GM12878 (cell line): Measurements from ENCODE around the gene SIRT3. TPM values are rescaled to one million over a fixed set of nuclear protein-coding genes. Genes with fewer than 3 reads are reported as not detected.

ENCODE experiments used
- ATF7 ChIP-seq: fragments of 450-650 bp; IDR thresholded peaks from 2 replicates; pipeline ENCODE4 v1.6.1; 2016; ENCODE audit warnings: low read depth, mild to moderate bottlenecking
- BCL11A ChIP-seq: IDR thresholded peaks from 2 replicates; pipeline ENCODE4 v1.6.1; 2011; ENCODE audit warnings: low read depth, low read length
- CBX3 ChIP-seq: fragments of 200-600 bp; sonication (generic); IDR thresholded peaks from 2 replicates; pipeline ENCODE4 v1.6.1; 2016; ENCODE audit warnings: low read depth, borderline replicate concordance
- EGR1 ChIP-seq, 2 experiments: IDR thresholded peaks; 1 replicate in 1 of 2; 2 replicates in 1 of 2; pipeline ENCODE4 v1.6.1; 2011 to 2012; ENCODE audit warnings: low read depth in 2 of 2, low read length in 2 of 2, borderline replicate concordance in 1 of 2, mild to moderate bottlenecking in 1 of 2, moderate library complexity in 1 of 2
- FOXK2 ChIP-seq: fragments of 450-650 bp; IDR thresholded peaks from 2 replicates; pipeline ENCODE4 v1.6.1; 2017; ENCODE audit warnings: mild to moderate bottlenecking, moderate library complexity
- HCFC1 ChIP-seq: fragments of 150-350 bp; IDR thresholded peaks from 2 replicates; pipeline ENCODE4 v1.6.1; 2014; ENCODE audit warnings: low read length
- IKZF2 ChIP-seq, 2 experiments: fragments of 450-650 bp; IDR thresholded peaks; 2 replicates each; pipeline ENCODE4 v1.6.1; 2017; ENCODE audit warnings: mild to moderate bottlenecking in 2 of 2, moderate library complexity in 2 of 2
- NBN ChIP-seq: fragments of 450-650 bp; IDR thresholded peaks from 2 replicates; pipeline ENCODE4 v1.6.1; 2016
- NR2C1 ChIP-seq: fragments of 450-650 bp; IDR thresholded peaks from 2 replicates; pipeline ENCODE4 v1.6.1; 2017; ENCODE audit warnings: antibody characterized with exemption, mild to moderate bottlenecking, moderate library complexity
- RCOR1 ChIP-seq: conservative IDR thresholded peaks from 2 replicates; pipeline ENCODE4 v1.6.1; 2012; ENCODE audit warnings: low read depth, low read length, improper control_type of control experiment
- RELA ChIP-seq: fragments of 450-650 bp; IDR thresholded peaks from 2 replicates; pipeline ENCODE4 v1.8.0; 2014; ENCODE audit warnings: borderline replicate concordance; ENCODE audit not compliant: partially characterized antibody
- RFX5 ChIP-seq: IDR thresholded peaks from 2 replicates; pipeline ENCODE4 v1.6.1; 2011; ENCODE audit warnings: low read depth, low read length, improper control_type of control experiment
- SMARCA5 ChIP-seq: fragments of 450-650 bp; IDR thresholded peaks from 2 replicates; pipeline ENCODE4 v1.6.1; 2017; ENCODE audit warnings: mild to moderate bottlenecking
- SMC3 ChIP-seq: IDR thresholded peaks from 2 replicates; pipeline ENCODE4 v1.6.1; 2011; ENCODE audit warnings: low read length, improper control_type of control experiment, borderline replicate concordance
- SP1 ChIP-seq: IDR thresholded peaks from one replicate; pipeline ENCODE4 v1.6.1; 2011; ENCODE audit warnings: low read depth, low read length
- STAT3 ChIP-seq: IDR thresholded peaks from 2 replicates; pipeline ENCODE4 v1.6.1; 2011; ENCODE audit warnings: low read depth, low read length, improper control_type of control experiment
- TCF7 ChIP-seq: IDR thresholded peaks from 2 replicates; pipeline ENCODE4 v1.6.1; 2014; ENCODE audit warnings: antibody characterized with exemption, borderline replicate concordance
- WRNIP1 ChIP-seq: IDR thresholded peaks from 2 replicates; pipeline ENCODE4 v1.6.1; 2011; ENCODE audit warnings: low read depth, low read length, improper control_type of control experiment, borderline replicate concordance
- ZBED1 ChIP-seq: IDR thresholded peaks from 2 replicates; pipeline ENCODE4 v1.6.1; 2016; ENCODE audit warnings: borderline replicate concordance
- ZNF24 ChIP-seq: fragments of 450-650 bp; IDR thresholded peaks from 2 replicates; pipeline ENCODE4 v1.6.1; 2017; ENCODE audit warnings: antibody characterized with exemption, mild to moderate bottlenecking
- polyA plus RNA-seq, 11 experiments: library from polyadenylated mRNA; depleted of rRNA in 4 of 11; unstranded in 6 of 11; stranded (reverse) in 5 of 11; fragments of >200 nt; fragmentation: Nextera tagmentation in 4 of 11; fragmentation: Illumina TruSeq in 1 of 11; extraction: Ambion mirVana in 4 of 11; extraction: Trizol in 1 of 11; gene quantifications; 1 replicate in 1 of 11; 2 replicates in 10 of 11; pipeline versions ENCODE4 v1.2.1 to v1.2.3, GENCODE V29; 2011 to 2016; ENCODE audit warnings: inconsistent platforms in 2 of 11, missing spikeins in 2 of 11, low read depth in 1 of 11
- total RNA-seq, 4 experiments: library from RNA; depleted of rRNA in 3 of 4; stranded (reverse); fragments of >200 nt in 3 of 4; fragmentation: Illumina TruSeq in 1 of 4; extraction: Trizol in 1 of 4; gene quantifications; 2 replicates each; pipeline versions ENCODE4 v1.2.1 to v1.2.3, GENCODE V29; 2013 to 2021
- TF ChIP-seq, protein P1 (sequence below): fragments of 450-650 bp; IDR thresholded peaks from 2 replicates; pipeline ENCODE4 v1.6.1; 2018; ENCODE audit warnings: borderline replicate concordance, mild to moderate bottlenecking; ENCODE audit not compliant: partially characterized antibody
- TF ChIP-seq, protein P2 (sequence below): IDR thresholded peaks from 2 replicates; pipeline ENCODE4 v1.6.1; 2012; ENCODE audit warnings: low read length, inconsistent platforms
- TF ChIP-seq, protein P3 (sequence below): IDR thresholded peaks from 2 replicates; pipeline ENCODE4 v1.6.1; 2012; ENCODE audit warnings: improper control_type of control experiment, low read depth, low read length; ENCODE audit not compliant: insufficient replicate concordance

Gene SIRT3
- total and polyA plus RNA-seq, 10 of the 15 experiments (the other 5 are each of a cell fraction or from before 2014, with no cell fraction given), result 0.90 to 23.2 (median 12.6) TPM

DNA sequence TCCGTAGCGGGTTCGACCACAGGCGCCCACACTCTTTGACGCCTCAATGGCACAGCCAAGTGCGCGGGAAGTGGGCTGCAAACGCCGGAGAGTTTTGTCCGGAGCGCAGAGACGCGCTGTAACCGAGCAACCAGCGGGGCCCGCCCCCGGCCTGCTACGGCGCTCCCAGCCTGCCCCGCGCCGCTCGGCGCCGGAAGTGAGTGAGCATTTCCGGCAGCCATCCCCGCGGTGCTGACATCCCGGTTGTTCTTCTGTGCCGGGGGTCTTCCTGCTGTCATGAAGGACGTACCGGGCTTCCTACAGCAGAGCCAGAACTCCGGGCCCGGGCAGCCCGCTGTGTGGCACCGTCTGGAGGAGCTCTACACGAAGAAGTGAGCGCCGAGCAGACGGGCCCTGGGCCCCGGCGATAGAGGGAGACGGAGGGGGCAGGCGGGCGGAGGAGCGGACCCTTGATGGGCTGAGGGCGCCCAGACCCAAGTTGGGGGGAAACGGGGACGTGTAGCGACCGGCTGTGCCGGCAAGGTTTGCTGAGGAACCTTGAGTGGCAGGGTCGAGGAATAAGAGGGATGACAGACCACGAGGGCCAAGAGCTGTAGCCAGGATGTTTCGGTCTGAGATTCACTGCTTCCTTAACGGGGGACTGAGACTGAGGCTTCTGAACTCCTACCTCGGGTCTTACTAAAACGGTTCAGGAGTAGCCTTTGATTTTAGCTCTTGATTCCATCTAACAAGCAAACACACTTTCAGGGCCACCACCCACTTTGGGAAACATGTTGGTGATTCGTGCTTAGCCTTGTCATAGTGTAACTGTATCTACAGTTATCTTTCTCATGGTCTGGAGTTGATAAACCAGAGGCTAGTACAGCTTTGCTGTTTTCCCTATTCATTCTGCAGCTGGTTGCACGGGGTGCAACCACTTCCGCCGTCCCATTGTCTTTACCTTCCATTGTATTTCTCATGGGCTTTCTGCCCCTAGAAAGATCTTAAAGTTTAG, 929 bp upstream of the SIRT3 start, which contains the start of gene PSMD13 (continued):
- TF ChIP-seq, protein P1, sequence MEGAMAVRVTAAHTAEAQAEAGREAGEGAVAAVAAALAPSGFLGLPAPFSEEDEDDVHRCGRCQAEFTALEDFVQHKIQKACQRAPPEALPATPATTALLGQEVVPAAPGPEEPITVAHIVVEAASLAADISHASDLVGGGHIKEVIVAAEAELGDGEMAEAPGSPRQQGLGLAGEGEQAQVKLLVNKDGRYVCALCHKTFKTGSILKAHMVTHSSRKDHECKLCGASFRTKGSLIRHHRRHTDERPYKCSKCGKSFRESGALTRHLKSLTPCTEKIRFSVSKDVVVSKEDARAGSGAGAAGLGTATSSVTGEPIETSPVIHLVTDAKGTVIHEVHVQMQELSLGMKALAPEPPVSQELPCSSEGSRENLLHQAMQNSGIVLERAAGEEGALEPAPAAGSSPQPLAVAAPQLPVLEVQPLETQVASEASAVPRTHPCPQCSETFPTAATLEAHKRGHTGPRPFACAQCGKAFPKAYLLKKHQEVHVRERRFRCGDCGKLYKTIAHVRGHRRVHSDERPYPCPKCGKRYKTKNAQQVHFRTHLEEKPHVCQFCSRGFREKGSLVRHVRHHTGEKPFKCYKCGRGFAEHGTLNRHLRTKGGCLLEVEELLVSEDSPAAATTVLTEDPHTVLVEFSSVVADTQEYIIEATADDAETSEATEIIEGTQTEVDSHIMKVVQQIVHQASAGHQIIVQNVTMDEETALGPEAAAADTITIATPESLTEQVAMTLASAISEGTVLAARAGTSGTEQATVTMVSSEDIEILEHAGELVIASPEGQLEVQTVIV, result peak; percentile 91
- TF ChIP-seq ZBED1 (peak; percentile 38; the same call in 1 of the 2 replicates), ZNF24 (no peak), SMARCA5 (no peak), NBN (peak; percentile 3; the same call in 1 of the 2 replicates), TCF7 (no peak), BCL11A (no peak), CBX3 (no peak), SP1 (peak; percentile 57), RELA (no peak), EGR1 (IDR thresholded peaks at IDR 0.05; ENCODE audit: borderline replicate concordance in 1 of 2, low read depth in 2 of 2, low read length in 2 of 2) (peak in 1 of 2 experiments; percentile 88; a peak in 2 of 3 replicates), RFX5 (no peak), RCOR1 (no peak), NR2C1 (0 out of 2 replicates have a peak, but pooled peaks have one; percentile 27), WRNIP1 (no peak), HCFC1 (peak; percentile 56), ATF7 (no peak), IKZF2 (IDR thresholded peaks at IDR 0.05) (no peak), FOXK2 (no peak), SMC3 (no peak), STAT3 (no peak)
- TF ChIP-seq, protein P2, sequence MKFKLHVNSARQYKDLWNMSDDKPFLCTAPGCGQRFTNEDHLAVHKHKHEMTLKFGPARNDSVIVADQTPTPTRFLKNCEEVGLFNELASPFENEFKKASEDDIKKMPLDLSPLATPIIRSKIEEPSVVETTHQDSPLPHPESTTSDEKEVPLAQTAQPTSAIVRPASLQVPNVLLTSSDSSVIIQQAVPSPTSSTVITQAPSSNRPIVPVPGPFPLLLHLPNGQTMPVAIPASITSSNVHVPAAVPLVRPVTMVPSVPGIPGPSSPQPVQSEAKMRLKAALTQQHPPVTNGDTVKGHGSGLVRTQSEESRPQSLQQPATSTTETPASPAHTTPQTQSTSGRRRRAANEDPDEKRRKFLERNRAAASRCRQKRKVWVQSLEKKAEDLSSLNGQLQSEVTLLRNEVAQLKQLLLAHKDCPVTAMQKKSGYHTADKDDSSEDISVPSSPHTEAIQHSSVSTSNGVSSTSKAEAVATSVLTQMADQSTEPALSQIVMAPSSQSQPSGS, result no peak
- TF ChIP-seq, protein P3, sequence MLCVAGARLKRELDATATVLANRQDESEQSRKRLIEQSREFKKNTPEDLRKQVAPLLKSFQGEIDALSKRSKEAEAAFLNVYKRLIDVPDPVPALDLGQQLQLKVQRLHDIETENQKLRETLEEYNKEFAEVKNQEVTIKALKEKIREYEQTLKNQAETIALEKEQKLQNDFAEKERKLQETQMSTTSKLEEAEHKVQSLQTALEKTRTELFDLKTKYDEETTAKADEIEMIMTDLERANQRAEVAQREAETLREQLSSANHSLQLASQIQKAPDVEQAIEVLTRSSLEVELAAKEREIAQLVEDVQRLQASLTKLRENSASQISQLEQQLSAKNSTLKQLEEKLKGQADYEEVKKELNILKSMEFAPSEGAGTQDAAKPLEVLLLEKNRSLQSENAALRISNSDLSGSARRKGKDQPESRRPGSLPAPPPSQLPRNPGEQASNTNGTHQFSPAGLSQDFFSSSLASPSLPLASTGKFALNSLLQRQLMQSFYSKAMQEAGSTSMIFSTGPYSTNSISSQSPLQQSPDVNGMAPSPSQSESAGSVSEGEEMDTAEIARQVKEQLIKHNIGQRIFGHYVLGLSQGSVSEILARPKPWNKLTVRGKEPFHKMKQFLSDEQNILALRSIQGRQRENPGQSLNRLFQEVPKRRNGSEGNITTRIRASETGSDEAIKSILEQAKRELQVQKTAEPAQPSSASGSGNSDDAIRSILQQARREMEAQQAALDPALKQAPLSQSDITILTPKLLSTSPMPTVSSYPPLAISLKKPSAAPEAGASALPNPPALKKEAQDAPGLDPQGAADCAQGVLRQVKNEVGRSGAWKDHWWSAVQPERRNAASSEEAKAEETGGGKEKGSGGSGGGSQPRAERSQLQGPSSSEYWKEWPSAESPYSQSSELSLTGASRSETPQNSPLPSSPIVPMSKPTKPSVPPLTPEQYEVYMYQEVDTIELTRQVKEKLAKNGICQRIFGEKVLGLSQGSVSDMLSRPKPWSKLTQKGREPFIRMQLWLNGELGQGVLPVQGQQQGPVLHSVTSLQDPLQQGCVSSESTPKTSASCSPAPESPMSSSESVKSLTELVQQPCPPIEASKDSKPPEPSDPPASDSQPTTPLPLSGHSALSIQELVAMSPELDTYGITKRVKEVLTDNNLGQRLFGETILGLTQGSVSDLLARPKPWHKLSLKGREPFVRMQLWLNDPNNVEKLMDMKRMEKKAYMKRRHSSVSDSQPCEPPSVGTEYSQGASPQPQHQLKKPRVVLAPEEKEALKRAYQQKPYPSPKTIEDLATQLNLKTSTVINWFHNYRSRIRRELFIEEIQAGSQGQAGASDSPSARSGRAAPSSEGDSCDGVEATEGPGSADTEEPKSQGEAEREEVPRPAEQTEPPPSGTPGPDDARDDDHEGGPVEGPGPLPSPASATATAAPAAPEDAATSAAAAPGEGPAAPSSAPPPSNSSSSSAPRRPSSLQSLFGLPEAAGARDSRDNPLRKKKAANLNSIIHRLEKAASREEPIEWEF, result no peak
